HG02938 (cell line): Measurements from ENCODE around the gene CNNM2.
"Not testable (repeated sequence)": the region's sequence is repeated elsewhere in the genome, so short reads cannot be mapped to it uniquely, and the experiment has no call there.

Source experiments
- ATAC-seq: cut with Tn5 transposase; IDR thresholded peaks from one replicate; pipeline ENCODE4 v1.9.1; 2021; ENCODE audit warnings: mild to moderate bottlenecking, moderate library complexity; ENCODE audit not compliant: unreplicated experiment

Gene CNNM2

GRCh38 chr10:103100620-103101019, 182.5 kb downstream of the CNNM2 start:
- no peak for ATAC-seq

GRCh38 chr10:103102195-103102594, 184.1 kb downstream of the CNNM2 start:
- no peak for ATAC-seq

DNA sequence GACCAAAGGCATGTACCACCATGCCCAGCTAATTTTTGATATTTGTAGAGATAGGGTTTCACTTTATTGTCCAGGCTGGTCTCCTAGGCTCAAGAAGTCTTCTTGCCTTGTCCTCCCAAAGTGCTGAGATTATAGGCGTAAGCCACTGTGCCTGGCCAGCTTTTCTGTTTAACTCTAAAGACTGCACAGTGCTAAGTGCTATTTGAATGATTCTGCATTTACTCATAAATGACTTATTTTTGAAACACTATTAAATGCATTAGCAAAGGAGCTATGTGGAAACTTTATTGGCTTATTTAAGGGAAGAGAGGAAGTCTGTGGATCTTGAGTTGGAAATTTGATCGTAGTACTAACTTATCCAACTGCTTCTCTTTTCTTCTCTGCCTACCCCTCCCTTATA, 185.9 kb downstream of the CNNM2 start:
- ATAC-seq, result no peak

- ATAC-seq, result no peak
These were observed 186.6 kb downstream of the CNNM2 start for GRCh38 chr10:103104721-103105120.

GRCh38 chr10:103105462-103105861, 187.4 kb downstream of the CNNM2 start:
- ATAC-seq, result no peak

GRCh38 chr10:103106539-103106938, 188.4 kb downstream of the CNNM2 start:
- ATAC-seq, result no peak

DNA sequence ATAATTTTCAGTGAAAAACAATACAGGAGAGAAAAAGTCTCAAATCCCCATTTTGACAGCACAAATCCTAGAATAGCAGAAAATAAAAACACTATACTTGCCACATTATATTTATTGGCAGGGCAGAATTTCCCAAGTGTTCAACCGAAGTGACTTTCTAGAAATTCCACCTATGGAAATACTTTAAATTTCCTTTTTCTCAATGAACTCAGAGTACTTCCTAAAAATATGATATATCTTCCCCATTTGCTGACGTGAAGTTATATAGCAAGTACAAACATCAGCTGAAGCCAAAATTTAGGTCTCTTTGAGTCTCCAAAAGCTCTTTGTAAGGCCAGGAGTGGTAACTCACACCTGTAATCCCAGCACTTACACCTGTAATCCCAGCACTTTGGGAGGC, 191.7 kb downstream of the CNNM2 start:
- ATAC-seq, result no peak

GRCh38 chr10:103110407-103110806, 192.3 kb downstream of the CNNM2 start:
- ATAC-seq, result no peak

- peak; percentile 68 for ATAC-seq
These were observed 193.2 kb downstream of the CNNM2 start for GRCh38 chr10:103111031-103111917.

DNA sequence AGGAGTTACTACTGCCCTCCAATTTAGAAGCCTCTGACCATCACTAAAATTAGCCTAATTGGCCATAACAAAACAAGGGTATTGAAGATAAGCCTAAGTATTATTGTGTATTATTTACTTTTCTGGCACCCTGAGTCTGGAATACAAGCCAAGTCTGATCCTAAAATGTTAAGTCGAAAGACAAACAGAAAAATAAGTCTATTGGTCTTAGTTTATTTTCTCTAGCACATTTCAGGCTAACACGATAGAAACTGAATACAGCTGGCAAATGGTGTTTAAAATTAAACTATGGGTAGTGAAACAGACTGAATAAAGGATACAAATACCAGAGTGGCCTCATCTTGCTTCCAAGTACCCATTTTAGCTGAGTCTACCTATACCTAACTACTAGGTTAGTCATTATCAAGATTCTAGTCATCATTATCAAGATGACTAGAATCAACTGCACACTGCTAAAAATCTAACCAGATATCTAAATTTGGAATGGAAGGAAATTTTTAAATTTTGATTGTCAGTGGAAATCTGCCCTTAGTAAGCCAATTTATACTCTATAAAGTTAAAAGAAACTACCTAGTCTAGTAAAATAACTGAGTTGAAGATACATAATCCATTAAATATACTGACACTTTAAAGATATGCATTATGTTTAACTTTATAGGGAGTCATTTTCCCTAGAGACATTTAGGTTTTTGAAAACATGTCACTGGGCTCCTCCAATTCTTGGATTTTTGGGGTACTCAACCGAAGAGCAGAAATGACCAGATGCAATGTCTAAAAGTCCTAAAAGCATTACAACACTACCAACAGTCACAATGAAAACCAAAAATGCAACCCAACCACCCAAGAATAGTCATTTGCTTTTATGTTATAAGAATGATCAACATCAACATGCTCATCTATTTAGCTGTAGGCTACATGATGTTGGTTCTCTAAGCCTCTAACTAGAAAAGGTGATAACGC, 194.1 kb downstream of the CNNM2 start:
- ATAC-seq, result peak; percentile 62

DNA sequence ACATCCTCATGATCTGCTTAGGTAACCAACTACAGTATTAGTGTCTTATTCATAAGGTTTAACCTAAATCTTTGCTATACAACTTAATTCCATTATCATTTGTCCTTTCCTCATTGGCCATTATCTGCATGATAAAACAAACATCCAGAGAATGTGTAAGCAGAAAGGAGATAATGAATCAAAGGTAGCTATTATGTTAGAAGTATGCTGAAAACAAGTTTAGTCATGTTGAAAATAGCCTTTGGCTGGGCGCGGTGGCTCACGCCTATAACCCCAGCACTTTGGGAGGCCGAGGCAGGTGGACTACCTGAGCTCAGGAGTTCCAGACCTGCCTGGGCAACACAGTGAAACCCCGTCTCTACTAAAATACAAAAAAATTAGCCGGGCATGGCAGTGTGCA, 196.8 kb downstream of the CNNM2 start:
- ATAC-seq, result no peak

DNA sequence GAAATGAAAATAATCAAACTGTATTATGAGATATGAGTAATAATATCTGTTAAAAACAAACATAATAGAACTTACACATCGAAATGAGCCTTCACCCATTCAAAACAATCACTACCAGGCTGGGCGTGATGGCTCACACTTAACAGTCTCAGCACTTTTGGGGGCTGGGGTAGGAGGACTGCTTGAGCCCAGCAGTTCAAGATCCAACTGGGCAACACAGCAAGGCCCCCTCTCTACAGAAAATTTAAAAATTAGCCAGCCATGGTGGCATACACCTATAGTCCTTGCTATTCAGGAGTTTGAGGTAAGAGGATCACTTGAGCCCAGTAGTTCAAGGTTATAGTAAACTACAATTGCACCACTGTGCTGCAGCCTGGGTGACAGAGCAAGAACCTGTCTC, 199.2 kb downstream of the CNNM2 start:
- no peak for ATAC-seq

DNA sequence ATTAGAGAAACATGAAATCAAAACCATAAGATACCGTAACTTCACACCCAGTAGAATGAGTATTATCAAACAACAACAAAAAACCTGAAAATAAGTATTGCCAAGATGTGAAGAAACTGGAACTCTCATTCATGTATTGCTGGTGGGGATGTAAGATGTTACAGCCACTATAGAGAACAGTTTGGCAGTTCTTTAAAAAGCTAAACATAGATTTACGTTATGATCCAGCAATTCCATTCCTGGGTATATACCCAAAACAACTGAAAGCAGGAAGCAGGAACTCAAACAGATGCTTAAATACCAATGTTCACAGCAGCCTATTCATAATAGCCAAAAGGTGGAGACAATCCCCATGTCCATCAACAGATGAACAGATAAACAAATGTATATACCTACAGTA, 202.5 kb downstream of the CNNM2 start:
- ATAC-seq, result no peak

DNA sequence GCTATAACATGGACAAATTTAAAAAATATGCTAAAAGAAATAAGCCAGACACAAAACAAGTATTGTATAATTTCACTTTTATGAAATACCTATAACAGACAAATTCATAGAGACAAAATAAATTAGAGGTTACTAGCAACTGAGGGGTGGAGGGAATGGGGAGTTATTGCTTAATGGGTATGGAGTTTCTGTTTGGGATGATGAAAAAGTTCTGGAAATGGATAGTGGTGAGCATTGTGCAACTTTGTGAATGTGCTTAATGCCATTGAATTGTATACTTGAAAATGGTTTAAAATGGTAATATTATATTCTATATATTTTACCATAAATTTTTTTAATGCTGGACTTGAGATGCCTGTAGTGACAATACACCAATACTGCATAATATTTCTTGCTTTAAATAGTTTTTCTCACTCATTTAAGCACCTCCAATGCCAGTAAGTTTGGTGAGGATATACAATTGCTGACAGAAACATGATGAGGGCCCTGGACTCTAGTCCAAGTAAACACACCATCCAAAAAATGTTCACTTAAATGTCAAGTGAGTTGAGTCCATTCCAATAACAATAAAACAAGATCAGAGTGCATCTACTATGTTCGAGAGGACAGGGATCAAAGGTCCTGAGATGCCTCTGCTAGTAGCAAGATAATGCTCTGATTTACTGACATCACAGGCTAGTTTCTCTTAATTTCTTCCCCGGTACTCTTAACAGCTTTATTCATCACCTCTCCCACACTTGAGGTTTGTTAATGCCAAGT, 203.1 kb downstream of the CNNM2 start:
- ATAC-seq, result no peak

GRCh38 chr10:103123282-103124024, 205.4 kb downstream of the CNNM2 start:
- no peak for ATAC-seq

DNA sequence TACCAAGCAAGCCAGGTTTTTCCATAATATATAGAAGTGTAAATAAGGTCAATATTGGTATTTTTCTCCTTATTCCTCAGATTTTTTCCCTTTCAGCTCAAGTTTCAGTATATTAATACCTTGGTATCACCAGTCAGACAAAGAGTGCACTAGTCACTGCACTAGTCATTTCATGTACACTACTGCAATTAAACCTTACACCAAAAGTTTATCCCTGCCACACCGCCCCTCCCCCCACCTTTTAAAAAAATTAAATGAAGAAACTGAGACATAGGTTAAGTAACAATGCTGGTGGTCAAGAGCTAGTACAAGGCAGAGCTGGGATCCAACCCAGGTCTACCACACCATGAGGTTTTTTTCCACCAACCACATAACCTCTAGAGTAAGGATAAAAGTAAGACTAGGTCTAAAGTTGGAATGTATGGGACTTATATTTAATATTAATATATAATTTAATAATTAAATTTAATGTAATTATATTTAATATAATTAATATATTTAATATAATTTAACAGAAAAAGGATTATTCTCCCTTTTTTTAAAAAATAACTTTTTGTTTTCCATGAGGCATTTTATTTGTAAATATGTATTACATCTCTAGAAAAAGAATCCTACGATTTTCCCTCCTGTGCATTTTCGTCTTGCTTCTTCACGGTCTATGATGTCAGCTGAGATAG, 206.5 kb downstream of the CNNM2 start:
- ATAC-seq, result no peak

GRCh38 chr10:103125323-103126267, 207.5 kb downstream of the CNNM2 start:
- peak; percentile 84 for ATAC-seq

DNA sequence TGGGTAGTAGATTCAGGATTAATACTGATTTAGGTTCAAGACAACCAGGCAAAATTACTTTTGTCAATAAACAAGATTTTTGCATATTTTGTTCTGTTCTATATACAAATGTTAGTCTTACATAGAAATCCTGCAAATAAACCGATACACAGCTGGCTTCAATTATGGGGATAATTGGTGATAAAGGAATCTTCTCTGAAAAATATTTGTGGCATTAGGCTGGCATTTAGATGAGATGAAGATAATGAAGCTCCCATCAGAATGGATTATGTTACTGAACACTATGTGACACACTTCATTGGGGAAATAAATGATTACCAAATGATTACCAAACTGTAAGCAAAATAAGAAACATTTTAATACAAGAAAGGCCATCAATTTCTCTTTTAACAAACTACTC, 209.1 kb downstream of the CNNM2 start:
- ATAC-seq, result no peak

- ATAC-seq, result not testable (repeated sequence)
These were observed 212.1 kb downstream of the CNNM2 start for GRCh38 chr10:103130180-103130579.
